Breast epithelium (tissue), 4 donors: ENCODE results near the gene AIDA. TPM values are rescaled to one million over a fixed set of nuclear protein-coding genes. Genes with fewer than 3 reads are reported as not detected.
"Not testable (repeated sequence)": the region's sequence is repeated elsewhere in the genome, so short reads cannot be mapped to it uniquely, and the experiment has no call there.

Experiments used
- DNase-seq, 2 donors: peaks; one replicate each; pipeline ENCODE4 v3.0.0-alpha.2; 2019; ENCODE audit warnings: low spot score in 2 of 2
- H3K27ac ChIP-seq, 2 donors: fragments of 200-600 bp; sonication (generic) in 1 of 2; one replicate each; pipeline ENCODE4 v1.5.1; 2016 to 2019; ENCODE audit warnings: mild to moderate bottlenecking in 1 of 2
- H3K27me3 ChIP-seq, 2 donors: fragments of 200-600 bp; sonication (generic) in 1 of 2; one replicate each; pipeline versions ENCODE4 v1.5.1 to v1.6.0; 2017 to 2019; ENCODE audit warnings: control low read depth in 1 of 2, mild to moderate bottlenecking in 1 of 2
- H3K36me3 ChIP-seq: fragments of 200-600 bp; one replicate; pipeline ENCODE4 v1.5.1; 2019
- H3K4me1 ChIP-seq, 2 donors: fragments of 200-600 bp; sonication (generic); one replicate each; pipeline ENCODE4 v1.5.1; 2016 to 2019; ENCODE audit warnings: control low read depth in 1 of 2
- H3K4me3 ChIP-seq, 3 donors: fragments of 200-600 bp; sonication (generic); 1 replicate in 2 of 3; 2 replicates in 1 of 3; pipeline ENCODE4 v1.5.1; 2016 to 2019; ENCODE audit warnings: mild to moderate bottlenecking in 3 of 3, moderate library complexity in 2 of 3
- H3K9me3 ChIP-seq, 2 donors: fragments of 200-600 bp; sonication (generic) in 1 of 2; one replicate each; pipeline ENCODE4 v1.5.1; 2016 to 2019; ENCODE audit warnings: control low read depth in 1 of 2
- CTCF ChIP-seq, 3 donors: fragments of 450-650 bp; IDR thresholded peaks; one replicate each; pipeline ENCODE4 v1.5.1; 2016 to 2017; ENCODE audit warnings: antibody characterized with exemption in 3 of 3, mild to moderate bottlenecking in 3 of 3, moderate library complexity in 3 of 3
- POLR2A ChIP-seq: fragments of 450-650 bp; IDR thresholded peaks from one replicate; pipeline ENCODE4 v1.6.1; 2016; ENCODE audit warnings: antibody characterized with exemption, mild to moderate bottlenecking, moderate library complexity
- POLR2AphosphoS5 ChIP-seq, 3 donors: sonication (generic); formaldehyde crosslinking; IDR thresholded peaks; one replicate each; pipeline ENCODE4 v1.6.1; 2017; ENCODE audit warnings: antibody characterized with exemption in 3 of 3
- intact Hi-C: fragments of 100-400 bp; cut with DNase I; formaldehyde crosslinking; loops from one replicate; pipeline ENCODE4 v1.15.1; 2023; ENCODE audit warnings: low total_unique reads
- total RNA-seq, 3 donors: library from RNA; depleted of rRNA; stranded (reverse); fragments of >200 nt; gene quantifications; one replicate each; pipeline ENCODE4 v1.1.0, GENCODE V29; 2016

AIDA gene
- total RNA-seq, 3 donors from 2014 or later, result 52.2 to 88.0 (median 58.3) TPM

- TF ChIP-seq CTCF (IDR thresholded peaks at IDR 0.05) (no peak), POLR2AphosphoS5 (IDR thresholded peaks at IDR 0.05) (peak in 1 of 3 donors; percentile 11)
- Histone ChIP-seq H3K9me3 (no peaks in the 10 kb centered on the region), H3K4me3 (no peak overlapping the region), H3K27me3 (no peaks in the 10 kb centered on the region), H3K4me1 (peaks cover 0 to 8% of the 10 kb centered on the region in 2 donors), H3K27ac (peak overlapping the region; percentile 43 to 63), H3K36me3 (no peaks in the 10 kb centered on the region)
- DNase-seq, result peak in 1 of 2 donors; percentile 65
- intact Hi-C loops, result no loop called here
Measured at GRCh38 chr1:222754366-222755139, 42.3 kb upstream of the AIDA start.

DNA sequence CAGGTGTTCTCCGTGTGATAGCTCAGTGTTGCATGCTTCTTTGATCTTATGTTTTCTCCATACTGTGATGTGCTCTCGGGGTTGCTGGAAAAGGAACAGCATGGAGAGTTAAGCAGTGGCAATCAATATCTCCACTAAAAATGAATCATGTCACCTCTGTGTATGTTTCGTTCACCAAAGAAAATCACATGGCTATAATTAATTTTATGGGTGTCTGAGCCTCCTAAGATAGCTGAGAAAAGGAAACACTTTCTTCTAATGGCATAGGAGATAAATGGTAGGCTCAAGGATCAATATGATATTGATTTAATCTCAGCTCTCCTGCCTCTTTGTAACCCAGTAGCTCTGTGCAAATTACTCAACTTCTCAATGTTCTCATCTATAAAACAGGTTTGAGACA lies 39.0 kb upstream of the AIDA start:
- Histone ChIP-seq H3K36me3 (no peaks in the 10 kb centered on the region), H3K4me3 (no peak overlapping the region), H3K4me1 (peaks cover 0 to 8% of the 10 kb centered on the region in 2 donors), H3K9me3 (no peaks in the 10 kb centered on the region), H3K27ac (no peak overlapping the region), H3K27me3 (no peaks in the 10 kb centered on the region)
- TF ChIP-seq POLR2A (no peak), CTCF (IDR thresholded peaks at IDR 0.05) (no peak), POLR2AphosphoS5 (IDR thresholded peaks at IDR 0.05) (no peak)
- intact Hi-C loops, result no loop called here
- DNase-seq, result no peak

- Histone ChIP-seq H3K4me1 (peaks cover 0 to 8% of the 10 kb centered on the region in 2 donors), H3K27ac (no peak overlapping the region), H3K9me3 (no peaks in the 10 kb centered on the region), H3K36me3 (no peaks in the 10 kb centered on the region), H3K27me3 (no peaks in the 10 kb centered on the region), H3K4me3 (no peak overlapping the region)
- intact Hi-C loops, result no loop called here
- no peak for TF ChIP-seq POLR2AphosphoS5 (IDR thresholded peaks at IDR 0.05)
- TF ChIP-seq CTCF (IDR thresholded peaks at IDR 0.05), result no peak
- TF ChIP-seq POLR2A, result no peak
- no peak for DNase-seq
Measured at GRCh38 chr1:222750651-222751050, 38.4 kb upstream of the AIDA start.

DNA sequence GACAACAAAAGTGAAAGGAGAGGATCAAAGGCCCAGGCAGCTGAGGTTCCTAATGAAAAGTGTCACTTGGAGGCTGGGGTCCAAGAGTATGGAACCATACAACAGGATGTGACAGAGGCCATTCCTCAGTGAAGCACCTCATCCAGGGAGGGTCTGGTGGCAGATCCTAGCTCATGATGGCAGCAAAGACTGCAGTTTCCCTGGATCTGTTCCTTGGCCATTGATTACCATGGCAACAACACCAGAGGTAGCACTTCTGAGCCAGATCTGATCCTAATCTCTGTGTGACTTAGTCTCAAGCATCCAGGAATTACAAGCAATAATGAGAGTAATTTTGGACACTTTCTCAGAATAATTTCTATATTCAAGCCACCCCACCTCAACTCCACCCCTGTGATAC lies 37.6 kb upstream of the AIDA start:
- H3K27ac ChIP-seq, result no peak overlapping the region
- no peaks in the 10 kb centered on the region for H3K36me3 ChIP-seq
- H3K9me3 ChIP-seq, result no peaks in the 10 kb centered on the region
- intact Hi-C loops, result no loop called here
- peaks cover 0 to 8% of the 10 kb centered on the region in 2 donors for H3K4me1 ChIP-seq
- no peak for DNase-seq
- no peak for TF ChIP-seq POLR2A
- no peak for TF ChIP-seq POLR2AphosphoS5 (IDR thresholded peaks at IDR 0.05)
- no peak for TF ChIP-seq CTCF (IDR thresholded peaks at IDR 0.05)
- H3K4me3 ChIP-seq, result no peak overlapping the region
- no peaks in the 10 kb centered on the region for H3K27me3 ChIP-seq

DNA sequence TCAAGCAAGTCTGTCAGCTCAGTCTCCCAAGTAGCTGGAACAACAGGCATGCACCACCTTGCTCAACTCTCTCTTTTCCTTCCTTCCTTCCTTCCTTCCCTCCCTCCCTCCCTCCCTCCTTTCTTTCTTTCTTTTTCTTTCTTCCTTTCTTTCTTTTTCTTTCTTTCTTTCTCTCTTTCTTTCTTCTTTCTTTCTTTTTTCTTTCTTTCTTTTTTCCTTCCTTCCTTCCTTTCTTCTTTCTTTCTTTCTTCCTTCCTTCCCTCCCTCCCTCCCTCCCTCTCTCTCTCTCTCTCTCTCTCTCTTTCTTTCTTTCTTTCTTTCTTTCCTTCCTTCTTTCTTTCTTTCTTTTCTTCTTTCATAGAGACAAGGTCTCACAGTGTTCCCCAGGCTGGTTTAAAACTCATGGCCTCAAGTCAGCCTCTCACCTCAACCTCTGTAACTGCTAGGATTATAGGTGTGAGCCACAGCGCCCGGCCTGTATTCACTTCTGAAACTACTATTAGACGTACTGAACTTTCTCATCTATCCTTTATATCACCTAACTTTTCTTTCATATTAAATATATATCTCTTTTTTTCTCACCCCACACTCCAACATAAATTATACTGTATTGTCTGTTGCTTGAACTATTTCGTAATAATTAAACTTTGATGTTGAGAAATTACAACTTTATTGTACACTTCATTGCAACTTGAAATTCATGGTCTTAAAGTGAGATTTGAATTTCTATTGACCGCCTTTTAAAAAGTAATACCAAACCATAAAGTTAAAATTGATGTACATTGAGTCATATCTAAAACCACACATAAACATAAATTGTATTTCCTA lies 29.6 kb upstream of the AIDA start:
- H3K4me3 ChIP-seq, H3K27ac ChIP-seq, DNase-seq, H3K36me3 ChIP-seq, H3K27me3 ChIP-seq, H3K9me3 ChIP-seq, intact Hi-C loops, H3K4me1 ChIP-seq: not testable (repeated sequence)
